IMR-90 (cell line): ENCODE data around the gene CARM1. TPM values are rescaled to one million over a fixed set of nuclear protein-coding genes. Genes with fewer than 3 reads are reported as not detected.

Experiments
- ATAC-seq: fragments of 200-7000 bp; cut with Tn5 transposase; 2 replicates; pipeline ENCODE4 v1.9.1; 2020; ENCODE audit warnings: low read depth, mild to moderate bottlenecking, moderate library complexity
- BruUV-seq: library from RNA; stranded (reverse); fragments of 400-500 nt; replicated peaks from 2 replicates; lab custom pipeline; 2021; lab: Mats Ljungman, UMichigan
- CTCF ChIA-PET: fragments of 300-600 bp; formaldehyde crosslinking; extraction: SDS; loops from one replicate; lab custom pipeline; 2021; ENCODE audit warnings: antibody characterized with exemption; lab: Yijun Ruan, JAX
- POLR2A ChIA-PET: fragments of 300-600 bp; sonication (Branson Sonifier 250); formaldehyde crosslinking; loops from one replicate; lab custom pipeline; 2022; ENCODE audit warnings: antibody characterized with exemption; ENCODE audit not compliant: unreplicated experiment; lab: Charles Lee
- DNase-seq: peaks from one replicate; pipeline ENCODE4 v3.0.0; 2013
- H2AFZ ChIP-seq: replicated peaks from 2 replicates; pipeline ENCODE3; 2013; ENCODE audit warnings: low read length, mild to moderate bottlenecking; ENCODE audit not compliant: poor library complexity
- H2AK5ac ChIP-seq: 2 replicates; pipeline ENCODE4 v1.6.1; 2013; ENCODE audit warnings: low read depth, low read length, inconsistent platforms
- H2AK9ac ChIP-seq: replicated peaks from 2 replicates; pipeline ENCODE3; 2013; ENCODE audit warnings: mild to moderate bottlenecking, low read depth, low read length, moderate library complexity; ENCODE audit not compliant: poor library complexity
- H2BK120ac ChIP-seq: 2 replicates; pipeline ENCODE4 v1.6.1; 2013; ENCODE audit warnings: low read depth, low read length, inconsistent platforms
- H2BK15ac ChIP-seq: 3 replicates; pipeline ENCODE4 v1.6.1; 2013; ENCODE audit warnings: low read depth, low read length, inconsistent platforms
- H2BK20ac ChIP-seq: 2 replicates; pipeline ENCODE4 v1.6.1; 2013; ENCODE audit warnings: low read depth, mild to moderate bottlenecking, inconsistent platforms, low read length, moderate library complexity
- H2BK5ac ChIP-seq: 2 replicates; pipeline ENCODE4 v1.6.1; 2013; ENCODE audit warnings: mild to moderate bottlenecking, low read depth, low read length, inconsistent platforms; ENCODE audit not compliant: poor library complexity, severe bottlenecking
- H3K14ac ChIP-seq: replicated peaks from 2 replicates; pipeline ENCODE4 v1.6.1; 2013; ENCODE audit warnings: low read depth, low read length, inconsistent platforms
- H3K18ac ChIP-seq: 2 replicates; pipeline ENCODE4 v1.6.1; 2013; ENCODE audit warnings: low read depth, low read length, control low read depth
- H3K23ac ChIP-seq: 2 replicates; pipeline ENCODE4 v1.6.1; 2013; ENCODE audit warnings: low read depth, low read length, inconsistent platforms
- H3K27ac ChIP-seq: 2 replicates; pipeline ENCODE4 v1.5.1; 2013; ENCODE audit warnings: mild to moderate bottlenecking, control low read depth, low read length; ENCODE audit not compliant: insufficient read depth
- H3K27me3 ChIP-seq: 2 replicates; pipeline ENCODE4 v1.6.1; 2013; ENCODE audit warnings: low read length; ENCODE audit not compliant: control insufficient read depth, insufficient read depth
- H3K36me3 ChIP-seq: 2 replicates; pipeline ENCODE4 v1.6.1; 2013; ENCODE audit warnings: low read length, mixed read lengths; ENCODE audit not compliant: control insufficient read depth, insufficient read depth
- H3K4ac ChIP-seq: 2 replicates; pipeline ENCODE4 v1.6.1; 2013; ENCODE audit warnings: low read depth, low read length, inconsistent platforms
- H3K4me1 ChIP-seq: 2 replicates; pipeline ENCODE4 v1.6.1; 2013; ENCODE audit warnings: low read length, mixed read lengths; ENCODE audit not compliant: control insufficient read depth, insufficient read depth
- H3K4me2 ChIP-seq: 2 replicates; pipeline ENCODE4 v1.6.1; 2013; ENCODE audit warnings: low read depth, mild to moderate bottlenecking, control low read depth, low read length, moderate library complexity
- H3K4me3 ChIP-seq: 2 replicates; pipeline ENCODE4 v1.5.1; 2013; ENCODE audit warnings: low read depth, mild to moderate bottlenecking, control low read depth, low read length, moderate library complexity; ENCODE audit not compliant: insufficient read depth
- H3K56ac ChIP-seq: 2 replicates; pipeline ENCODE4 v1.6.1; 2013; ENCODE audit warnings: low read length, inconsistent platforms; ENCODE audit not compliant: insufficient read depth; ENCODE audit errors: extremely low read depth
- H3K79me1 ChIP-seq, 2 experiments: 2 replicates each; pipeline ENCODE4 v1.6.1; 2013; ENCODE audit warnings: low read length in 2 of 2, inconsistent platforms in 1 of 2, low read depth in 1 of 2
- H3K9ac ChIP-seq: 2 replicates; pipeline ENCODE4 v1.6.1; 2013; ENCODE audit warnings: low read depth, low read length, control low read depth
- H3K9me1 ChIP-seq: 2 replicates; pipeline ENCODE4 v1.6.1; 2013; ENCODE audit warnings: low read length, inconsistent platforms; ENCODE audit not compliant: insufficient read depth
- H3K9me3 ChIP-seq: 2 replicates; pipeline ENCODE4 v1.6.1; 2013; ENCODE audit warnings: low read length; ENCODE audit not compliant: control insufficient read depth, insufficient read depth
- H4K20me1 ChIP-seq: 2 replicates; pipeline ENCODE4 v1.6.1; 2013; ENCODE audit warnings: low read length, inconsistent platforms; ENCODE audit not compliant: insufficient read depth
- H4K5ac ChIP-seq: 2 replicates; pipeline ENCODE4 v1.6.1; 2013; ENCODE audit warnings: mild to moderate bottlenecking, low read depth, low read length, control low read depth
- H4K8ac ChIP-seq, 2 experiments: 2 replicates each; pipeline ENCODE4 v1.6.1; 2013; ENCODE audit warnings: low read depth in 2 of 2, low read length in 2 of 2, control low read depth in 1 of 2, inconsistent platforms in 1 of 2
- H4K91ac ChIP-seq: 2 replicates; pipeline ENCODE4 v1.6.1; 2013; ENCODE audit warnings: low read depth, low read length, inconsistent platforms; ENCODE audit not compliant: insufficient read depth
- BHLHE40 ChIP-seq: fragments of 150-350 bp; IDR thresholded peaks from 2 replicates; pipeline ENCODE4 v1.6.1; 2016; ENCODE audit warnings: mild to moderate bottlenecking, low read depth, low read length
- MAFK ChIP-seq: IDR thresholded peaks from 2 replicates; pipeline ENCODE4 v1.6.1; 2012; ENCODE audit warnings: low read depth, low read length, improper control_type of control experiment
- WGBS, 2 experiments: methylation state at CpG; one replicate each; pipeline versions ENCODE4 v1.1.5 to v1.1.7; 2013; ENCODE audit warnings: missing lambda C conversion rate in 2 of 2; ENCODE audit not compliant: insufficient read length in 1 of 2; ENCODE audit errors: extremely low coverage in 2 of 2; 5-methylcytosine and 5-hydroxymethylcytosine counted together
- dilution Hi-C: fragments of 300-500 bp; cut with HindIII; formaldehyde crosslinking; loops from one replicate; pipeline ENCODE4 v1.14.3; 2018; ENCODE audit warnings: low sequenced_read_pairs; ENCODE audit not compliant: unreplicated experiment
- in situ Hi-C: fragments of 300-500 bp; cut with MboI; formaldehyde crosslinking; loops from 3 replicates; pipeline ENCODE4 v1.14.3; 2019; ENCODE audit warnings: low sequenced_read_pairs, inconsistent platforms, mixed read lengths
- intact Hi-C: fragments of 100-400 bp; cut with micrococcal nuclease; formaldehyde crosslinking; loops from 2 replicates; pipeline ENCODE4 v1.10.0; 2022
- polyA plus RNA-seq, 3 experiments: library from polyadenylated mRNA; depleted of rRNA; stranded (reverse); fragments of >200 nt; gene quantifications; 2 replicates each; pipeline ENCODE4 v1.2.3, GENCODE V29; 2012; ENCODE audit warnings: low replicate concordance in 1 of 3
- total RNA-seq: library from RNA; depleted of rRNA; stranded (reverse); fragments of >200 nt; gene quantifications from 2 replicates; pipeline ENCODE4 v1.2.3, GENCODE V29; 2012

Gene CARM1
- total and polyA plus RNA-seq, 2 of the 4 experiments (the other 2 are of a cell fraction) = 20.3 to 67.1 TPM

DNA sequence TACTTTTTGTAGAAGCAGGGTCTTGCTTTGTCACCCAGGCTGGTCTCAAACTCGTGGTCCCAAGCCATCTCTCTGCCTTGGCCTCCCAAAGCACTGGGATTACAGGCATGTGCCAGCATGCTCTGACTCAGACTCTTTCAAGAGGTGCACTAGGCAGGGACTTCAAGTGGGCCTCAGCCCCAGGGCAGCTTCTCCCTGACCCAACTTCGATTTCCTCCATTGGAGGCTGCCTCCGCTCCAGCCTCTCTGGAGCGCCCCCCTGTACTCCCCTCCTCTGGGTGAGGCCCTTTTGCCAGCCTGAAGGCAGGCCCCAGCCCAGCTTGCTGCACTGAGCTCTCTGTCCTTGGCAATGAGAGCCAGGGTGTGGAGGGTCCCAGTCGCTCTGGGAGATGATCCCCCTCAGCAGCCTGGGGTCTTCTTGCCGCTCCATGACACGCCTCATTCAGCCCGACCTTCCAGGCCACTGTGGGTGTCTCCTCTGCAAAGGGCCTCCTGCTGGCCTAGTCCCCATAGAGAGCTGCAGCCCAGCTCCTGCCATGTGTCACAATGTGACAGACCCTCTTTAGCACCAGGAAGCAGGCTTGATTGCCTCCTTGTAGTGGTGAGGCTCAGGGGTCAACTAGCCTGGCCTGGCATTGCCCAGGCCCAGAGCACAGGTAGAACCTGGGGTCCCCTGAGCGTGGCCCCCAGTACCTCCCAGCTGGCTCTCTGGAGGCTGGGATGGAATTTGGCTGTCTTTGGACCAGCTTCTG, 16.4 kb downstream of the CARM1 start:
- H4K91ac ChIP-seq = no peak overlapping the region
- no peak overlapping the region for H3K23ac ChIP-seq
- no peak overlapping the region for H2AK5ac ChIP-seq
- dilution Hi-C loops = no loop called here
- no peak overlapping the region for H3K56ac ChIP-seq
- no peak overlapping the region for H4K5ac ChIP-seq
- no peak overlapping the region for H3K9ac ChIP-seq
- POLR2A ChIA-PET = no interaction called here
- no peak overlapping the region for H2BK120ac ChIP-seq
- DNase-seq (no peak), ATAC-seq (0 out of 2 replicates have a peak, but pooled peaks have one; percentile 30)
- H3K27me3 ChIP-seq = no peaks in the 10 kb centered on the region
- H3K36me3 ChIP-seq = 0 out of 2 replicates have a peak, but pooled peaks cover 2% of the 10 kb centered on the region
- CTCF ChIA-PET = no interaction called here
- H3K9me3 ChIP-seq = no peaks in the 10 kb centered on the region
- no peak overlapping the region for H3K4ac ChIP-seq
- H2AK9ac ChIP-seq = no peak overlapping the region
- H2BK15ac ChIP-seq = no peak overlapping the region
- peaks cover 29% of the 10 kb centered on the region for H3K9me1 ChIP-seq
- no TSS peak for BruUV-seq
- H2BK20ac ChIP-seq = no peak overlapping the region
- H3K27ac ChIP-seq = no peak overlapping the region
- H3K18ac ChIP-seq = no peak overlapping the region
- intact Hi-C loops = no loop called here
- no peak overlapping the region for H3K4me2 ChIP-seq
- peaks cover 16% of the 10 kb centered on the region for H3K4me1 ChIP-seq
- in situ Hi-C loops = no loop called here
- no peak overlapping the region for H2AFZ ChIP-seq
- H4K8ac ChIP-seq = no peak overlapping the region
- H3K79me1 ChIP-seq = peaks cover 20 to 86% of the 10 kb centered on the region in 2 experiments
- no peak overlapping the region for H3K14ac ChIP-seq
- no peak overlapping the region for H3K4me3 ChIP-seq
- H4K20me1 ChIP-seq = peaks cover 59% of the 10 kb centered on the region
- WGBS, 2 experiments = 78% methylated on average over 3 of the region's 9 CpGs; no CpG with 5 or more reads in 1 of the 2 experiments
- H2BK5ac ChIP-seq = no peak overlapping the region
- TF ChIP-seq MAFK (no peak), BHLHE40 (peak; percentile 35; the same call in 1 of the 2 replicates)
